Caco-2 (cell line): ENCODE data around the gene GBP2. TPM values are rescaled to one million over a fixed set of nuclear protein-coding genes. Genes with fewer than 3 reads are reported as not detected.

Experiments used
- BruUV-seq: library from RNA; stranded (reverse); fragments of 400-500 nt; replicated peaks from 2 replicates; lab custom pipeline; 2021; lab: Mats Ljungman, UMichigan
- CTCF ChIA-PET: fragments of 300-600 bp; sonication (Branson Sonifier 250); formaldehyde crosslinking; loops from one replicate; lab custom pipeline; 2022; ENCODE audit warnings: antibody characterized with exemption; lab: Charles Lee
- POLR2A ChIA-PET: fragments of 300-600 bp; sonication (Branson Sonifier 250); formaldehyde crosslinking; loops from one replicate; lab custom pipeline; 2022; ENCODE audit warnings: antibody characterized with exemption; lab: Charles Lee
- DNase-seq, 2 experiments: peaks; one replicate each; pipeline versions ENCODE4 v3.0.0 to v3.0.0-alpha.2; 2020 to 2022
- H3K27me3 ChIP-seq: replicated peaks from 2 replicates; pipeline ENCODE4 v1.6.0; 2011; ENCODE audit warnings: low read length; ENCODE audit not compliant: control insufficient read depth, insufficient read depth
- H3K36me3 ChIP-seq: 2 replicates; pipeline ENCODE4 v1.5.1; 2011; ENCODE audit warnings: low read length; ENCODE audit not compliant: control insufficient read depth, insufficient read depth
- H3K4me1 ChIP-seq: fragments of 250-450 bp; sonication (Bioruptor Pico); 2 replicates; pipeline ENCODE4 v1.5.1; 2020; ENCODE audit warnings: mild to moderate bottlenecking
- H3K4me3 ChIP-seq: 2 replicates; pipeline ENCODE4 v1.5.1; 2011; ENCODE audit warnings: low read depth, mild to moderate bottlenecking, control low read depth, low read length
- H3K9me3 ChIP-seq: fragments of 250-450 bp; sonication (Bioruptor Pico); 2 replicates; pipeline ENCODE4 v1.5.1; 2020; ENCODE audit warnings: mild to moderate bottlenecking, moderate library complexity
- H3K27ac Mint-ChIP-seq: one replicate; pipeline ENCODE4 v1.8.0; 2022; ENCODE audit warnings: mixed read lengths; ENCODE audit not compliant: unreplicated experiment
- H3K27me3 Mint-ChIP-seq: one replicate; pipeline ENCODE4 v1.8.0; 2022; ENCODE audit warnings: mixed read lengths; ENCODE audit not compliant: insufficient read depth, unreplicated experiment
- H3K36me3 Mint-ChIP-seq: one replicate; pipeline ENCODE4 v1.8.0; 2022; ENCODE audit warnings: mild to moderate bottlenecking, mixed read lengths; ENCODE audit not compliant: insufficient read depth, unreplicated experiment
- H3K4me1 Mint-ChIP-seq: one replicate; pipeline ENCODE4 v1.8.0; 2022; ENCODE audit warnings: low read depth, mixed read lengths; ENCODE audit not compliant: unreplicated experiment
- H3K4me3 Mint-ChIP-seq: one replicate; pipeline ENCODE4 v1.8.0; 2022; ENCODE audit warnings: mild to moderate bottlenecking, moderate library complexity, mixed read lengths; ENCODE audit not compliant: unreplicated experiment
- H3K9me3 Mint-ChIP-seq: one replicate; pipeline ENCODE4 v1.8.0; 2022; ENCODE audit warnings: mixed read lengths; ENCODE audit not compliant: unreplicated experiment
- CTCF ChIP-seq, 2 experiments: fragments of 200-600 bp in 1 of 2; IDR thresholded peaks; 1 replicate in 1 of 2; 2 replicates in 1 of 2; pipeline versions ENCODE4 v1.5.1 to v1.8.0; 2011 to 2022; ENCODE audit warnings: antibody characterized with exemption in 1 of 2, control low read depth in 1 of 2, inconsistent platforms in 1 of 2, low read depth in 1 of 2, low read length in 1 of 2, mild to moderate bottlenecking in 1 of 2, moderate library complexity in 1 of 2; ENCODE audit not compliant: insufficient read depth in 1 of 2, severe bottlenecking in 1 of 2, unreplicated experiment in 1 of 2
- intact Hi-C: fragments of 100-400 bp; cut with micrococcal nuclease; formaldehyde crosslinking; loops from one replicate; pipeline ENCODE4 v1.10.0; 2022; ENCODE audit not compliant: unreplicated experiment
- total RNA-seq: library from RNA; stranded (reverse); gene quantifications from 2 replicates; pipeline ENCODE4 v1.2.3, GENCODE V29; 2022

GBP2 gene
- total RNA-seq, 1 experiment from 2014 or later = 0.23 TPM

GRCh38 chr1:89172468-89173143, 46.7 kb upstream of the GBP2 start:
- Mint-ChIP-seq H3K27me3 (peaks cover 2% of the 10 kb centered on the region), H3K36me3 (no peaks in the 10 kb centered on the region), H3K4me1 (no peaks in the 10 kb centered on the region), H3K9me3 (no peaks in the 10 kb centered on the region), H3K4me3 (no peak overlapping the region), H3K27ac (no peak overlapping the region)
- Histone ChIP-seq H3K9me3 (no peaks in the 10 kb centered on the region), H3K36me3 (no peaks in the 10 kb centered on the region), H3K27me3 (no peaks in the 10 kb centered on the region), H3K4me3 (no peak overlapping the region), H3K4me1 (no peaks in the 10 kb centered on the region)
- no peak for TF ChIP-seq CTCF (IDR thresholded peaks at IDR 0.05; ENCODE audit: insufficient read depth in 1 of 2, low read depth in 1 of 2, low read length in 1 of 2, severe bottlenecking in 1 of 2, unreplicated experiment in 1 of 2)
- no peak for DNase-seq
- no TSS peak for BruUV-seq
- ChIA-PET POLR2A (no interaction called here), CTCF (no interaction called here)
- intact Hi-C loops = no loop called here

- intact Hi-C loops = no loop called here
- DNase-seq = no peak
- Histone ChIP-seq H3K9me3 (no peaks in the 10 kb centered on the region), H3K4me3 (no peak overlapping the region), H3K36me3 (no peaks in the 10 kb centered on the region), H3K4me1 (no peaks in the 10 kb centered on the region), H3K27me3 (no peaks in the 10 kb centered on the region; the same call in 1 of the 2 replicates)
- Mint-ChIP-seq H3K4me3 (no peak overlapping the region), H3K27ac (no peak overlapping the region), H3K9me3 (no peaks in the 10 kb centered on the region), H3K4me1 (no peaks in the 10 kb centered on the region), H3K27me3 (no peaks in the 10 kb centered on the region), H3K36me3 (no peaks in the 10 kb centered on the region)
- POLR2A ChIA-PET = no interaction called here
- BruUV-seq = no TSS peak
- CTCF ChIA-PET = no interaction called here
- no peak for TF ChIP-seq CTCF (IDR thresholded peaks at IDR 0.05; ENCODE audit: insufficient read depth in 1 of 2, low read depth in 1 of 2, low read length in 1 of 2, severe bottlenecking in 1 of 2, unreplicated experiment in 1 of 2)
These were observed 45.1 kb upstream of the GBP2 start for GRCh38 chr1:89171067-89171438.

GRCh38 chr1:89170170-89171066, 44.5 kb upstream of the GBP2 start:
- DNase-seq = no peak
- ChIA-PET CTCF (no interaction called here), POLR2A (no interaction called here)
- Histone ChIP-seq H3K36me3 (no peaks in the 10 kb centered on the region), H3K4me1 (no peaks in the 10 kb centered on the region), H3K4me3 (no peak overlapping the region), H3K27me3 (no peaks in the 10 kb centered on the region; the same call in 1 of the 2 replicates), H3K9me3 (no peaks in the 10 kb centered on the region)
- no TSS peak for BruUV-seq
- Mint-ChIP-seq H3K36me3 (no peaks in the 10 kb centered on the region), H3K27ac (no peak overlapping the region), H3K27me3 (no peaks in the 10 kb centered on the region), H3K9me3 (no peaks in the 10 kb centered on the region), H3K4me1 (no peaks in the 10 kb centered on the region), H3K4me3 (no peak overlapping the region)
- TF ChIP-seq CTCF (IDR thresholded peaks at IDR 0.05; ENCODE audit: insufficient read depth in 1 of 2, low read depth in 1 of 2, low read length in 1 of 2, severe bottlenecking in 1 of 2, unreplicated experiment in 1 of 2) = no peak
- intact Hi-C loops = no loop called here
